ENCODE measurements around the gene GSKIP.

DNA sequence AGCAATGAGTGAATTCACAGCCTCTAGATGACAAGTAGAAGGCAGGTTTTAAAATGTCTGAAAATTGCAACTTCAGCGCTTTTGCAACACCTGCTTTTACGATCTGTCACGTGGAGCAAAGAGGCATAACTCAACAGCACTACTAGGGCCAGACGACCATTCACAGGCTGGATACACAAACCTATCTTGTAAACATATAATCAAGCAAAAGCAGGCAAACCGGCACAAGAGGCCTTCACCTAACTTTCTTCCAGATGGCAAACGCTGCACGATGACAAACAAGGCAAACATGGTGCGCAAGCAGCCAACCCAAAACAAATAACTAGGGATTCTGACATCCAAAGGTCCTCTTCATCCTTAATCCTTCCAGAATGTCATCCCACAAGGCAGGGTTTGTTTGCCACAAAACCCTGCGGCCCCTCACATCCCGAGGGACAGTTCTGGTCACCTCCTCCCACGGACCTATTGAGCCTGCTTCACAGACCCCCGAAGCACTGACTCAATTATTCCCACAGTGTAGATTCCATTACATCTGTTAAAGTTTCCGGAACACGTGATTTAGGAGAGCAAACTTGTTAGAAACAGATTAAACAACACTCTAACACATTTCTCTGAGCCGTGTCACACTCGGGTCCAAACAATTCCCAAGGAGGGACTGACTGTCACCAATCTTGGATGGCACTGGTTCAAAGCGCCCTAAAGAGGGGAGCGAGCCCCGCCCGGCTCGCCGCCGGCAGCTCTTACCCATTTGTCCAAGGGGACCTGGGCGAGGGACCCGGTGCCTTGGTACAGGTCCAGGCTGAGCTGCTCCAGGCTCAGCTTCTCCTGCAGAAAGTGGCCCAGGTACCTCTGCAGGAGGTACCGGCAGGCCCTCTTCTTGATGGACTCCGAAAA, 1.0 kb upstream of the GSKIP start:
- TF ChIP-seq POLR2A (IDR thresholded peaks at IDR 0.05), result no peak
- TF ChIP-seq, protein P1, sequence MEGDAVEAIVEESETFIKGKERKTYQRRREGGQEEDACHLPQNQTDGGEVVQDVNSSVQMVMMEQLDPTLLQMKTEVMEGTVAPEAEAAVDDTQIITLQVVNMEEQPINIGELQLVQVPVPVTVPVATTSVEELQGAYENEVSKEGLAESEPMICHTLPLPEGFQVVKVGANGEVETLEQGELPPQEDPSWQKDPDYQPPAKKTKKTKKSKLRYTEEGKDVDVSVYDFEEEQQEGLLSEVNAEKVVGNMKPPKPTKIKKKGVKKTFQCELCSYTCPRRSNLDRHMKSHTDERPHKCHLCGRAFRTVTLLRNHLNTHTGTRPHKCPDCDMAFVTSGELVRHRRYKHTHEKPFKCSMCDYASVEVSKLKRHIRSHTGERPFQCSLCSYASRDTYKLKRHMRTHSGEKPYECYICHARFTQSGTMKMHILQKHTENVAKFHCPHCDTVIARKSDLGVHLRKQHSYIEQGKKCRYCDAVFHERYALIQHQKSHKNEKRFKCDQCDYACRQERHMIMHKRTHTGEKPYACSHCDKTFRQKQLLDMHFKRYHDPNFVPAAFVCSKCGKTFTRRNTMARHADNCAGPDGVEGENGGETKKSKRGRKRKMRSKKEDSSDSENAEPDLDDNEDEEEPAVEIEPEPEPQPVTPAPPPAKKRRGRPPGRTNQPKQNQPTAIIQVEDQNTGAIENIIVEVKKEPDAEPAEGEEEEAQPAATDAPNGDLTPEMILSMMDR (IDR thresholded peaks at IDR 0.05), result no peak

Measured in uterus (tissue), 2 donors.